Measurements from ENCODE around the gene POFUT2. TPM values are rescaled to one million over a fixed set of nuclear protein-coding genes. Genes with fewer than 3 reads are reported as not detected.

Gene POFUT2
- total and polyA plus RNA-seq, 3 donors from 2014 or later: 49.9 to 63.3 (median 55.9) TPM

DNA sequence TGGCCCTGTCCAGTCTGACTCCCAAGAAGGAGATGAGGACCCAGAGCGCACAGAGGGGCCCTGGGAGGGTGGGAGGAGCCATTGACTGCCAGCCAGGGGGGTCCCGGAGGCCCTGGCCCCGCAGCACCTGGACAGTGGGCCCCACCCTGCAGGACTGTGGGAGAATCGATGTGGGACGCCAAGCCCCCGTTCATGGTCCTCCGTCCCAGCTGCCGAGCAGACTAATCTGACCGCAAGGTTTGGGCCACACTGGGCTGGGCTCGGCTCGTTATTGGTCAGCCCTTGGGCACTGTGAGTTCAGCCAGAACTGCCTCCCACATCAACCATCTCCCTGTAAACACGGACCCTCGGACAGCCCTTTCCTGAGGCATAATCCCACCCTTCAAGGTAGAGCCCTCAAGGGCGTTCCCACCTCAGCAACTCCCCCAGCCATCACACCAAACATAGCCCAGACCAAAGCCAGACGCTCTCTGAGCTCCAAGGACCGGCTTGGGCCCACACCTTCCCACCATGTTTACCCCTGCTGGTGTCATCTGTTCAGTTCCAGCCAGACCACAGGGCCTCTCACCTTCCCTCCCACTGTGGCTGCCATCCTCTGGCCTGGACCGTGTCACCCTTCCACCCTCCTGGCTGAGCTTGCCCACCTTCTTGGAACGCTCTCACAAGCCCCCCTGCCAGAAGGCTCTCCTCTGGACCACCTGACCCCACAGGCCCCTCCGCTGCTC is 16.2 kb upstream of the POFUT2 start:
- TF ChIP-seq POLR2A (IDR thresholded peaks at IDR 0.05): no peak
- no peak for DNase-seq
- H3K4me3 ChIP-seq: no peak overlapping the region
- intact Hi-C loops (cut with DNase I; ENCODE audit: low total_unique reads): no loop called here
- H3K36me3 ChIP-seq (ENCODE audit: low read depth, missing control alignments): no peaks in the 10 kb centered on the region
- H3K27me3 ChIP-seq: no peaks in the 10 kb centered on the region
- no peak overlapping the region for H3K27ac ChIP-seq
- 87 to 93% methylated on average over 10 to 19 of the region's 19 CpGs for WGBS, 2 donors
- H3K4me1 ChIP-seq: peaks cover 39% of the 10 kb centered on the region
- no peaks in the 10 kb centered on the region for H3K9me3 ChIP-seq

DNA sequence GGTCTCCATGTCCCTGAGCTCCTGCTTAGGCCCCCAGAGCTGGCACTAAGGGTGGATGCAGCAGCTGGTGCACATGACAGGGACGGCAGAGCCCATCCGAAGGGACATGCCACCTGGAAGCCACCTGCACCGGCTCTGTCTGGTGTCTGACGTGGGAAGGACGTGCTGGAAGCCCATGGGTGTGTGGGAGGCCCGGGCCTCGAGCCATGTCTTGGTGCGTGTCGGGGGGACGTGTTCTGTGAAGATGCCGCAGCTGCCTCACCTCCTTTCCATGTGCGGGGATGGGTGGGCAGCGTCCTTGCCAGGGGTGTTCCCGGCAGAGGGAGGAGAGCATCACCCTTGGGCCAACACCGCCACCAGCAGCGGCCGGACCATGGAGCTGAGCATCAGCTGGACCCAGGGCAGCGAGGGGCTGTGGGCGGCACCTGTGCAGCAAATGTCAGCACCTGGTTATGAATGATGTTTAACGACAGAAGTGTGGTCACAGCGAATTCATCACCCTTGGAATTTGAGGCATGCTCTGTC is 15.5 kb upstream of the POFUT2 start:
- no peak for DNase-seq
- intact Hi-C loops (cut with DNase I; ENCODE audit: low total_unique reads): no loop called here
- Histone ChIP-seq H3K4me1 (peaks cover 32% of the 10 kb centered on the region), H3K27me3 (no peaks in the 10 kb centered on the region), H3K4me3 (no peak overlapping the region), H3K27ac (peak overlapping the region in 1 of 2 donors; percentile 69), H3K36me3 (ENCODE audit: low read depth, missing control alignments) (no peaks in the 10 kb centered on the region), H3K9me3 (no peaks in the 10 kb centered on the region)
- WGBS, 2 donors: 94 to 97% methylated on average over 15 to 21 of the region's 21 CpGs
- TF ChIP-seq POLR2A (IDR thresholded peaks at IDR 0.05): no peak
- TF ChIP-seq, protein P1, sequence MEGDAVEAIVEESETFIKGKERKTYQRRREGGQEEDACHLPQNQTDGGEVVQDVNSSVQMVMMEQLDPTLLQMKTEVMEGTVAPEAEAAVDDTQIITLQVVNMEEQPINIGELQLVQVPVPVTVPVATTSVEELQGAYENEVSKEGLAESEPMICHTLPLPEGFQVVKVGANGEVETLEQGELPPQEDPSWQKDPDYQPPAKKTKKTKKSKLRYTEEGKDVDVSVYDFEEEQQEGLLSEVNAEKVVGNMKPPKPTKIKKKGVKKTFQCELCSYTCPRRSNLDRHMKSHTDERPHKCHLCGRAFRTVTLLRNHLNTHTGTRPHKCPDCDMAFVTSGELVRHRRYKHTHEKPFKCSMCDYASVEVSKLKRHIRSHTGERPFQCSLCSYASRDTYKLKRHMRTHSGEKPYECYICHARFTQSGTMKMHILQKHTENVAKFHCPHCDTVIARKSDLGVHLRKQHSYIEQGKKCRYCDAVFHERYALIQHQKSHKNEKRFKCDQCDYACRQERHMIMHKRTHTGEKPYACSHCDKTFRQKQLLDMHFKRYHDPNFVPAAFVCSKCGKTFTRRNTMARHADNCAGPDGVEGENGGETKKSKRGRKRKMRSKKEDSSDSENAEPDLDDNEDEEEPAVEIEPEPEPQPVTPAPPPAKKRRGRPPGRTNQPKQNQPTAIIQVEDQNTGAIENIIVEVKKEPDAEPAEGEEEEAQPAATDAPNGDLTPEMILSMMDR (IDR thresholded peaks at IDR 0.05): no peak

DNA sequence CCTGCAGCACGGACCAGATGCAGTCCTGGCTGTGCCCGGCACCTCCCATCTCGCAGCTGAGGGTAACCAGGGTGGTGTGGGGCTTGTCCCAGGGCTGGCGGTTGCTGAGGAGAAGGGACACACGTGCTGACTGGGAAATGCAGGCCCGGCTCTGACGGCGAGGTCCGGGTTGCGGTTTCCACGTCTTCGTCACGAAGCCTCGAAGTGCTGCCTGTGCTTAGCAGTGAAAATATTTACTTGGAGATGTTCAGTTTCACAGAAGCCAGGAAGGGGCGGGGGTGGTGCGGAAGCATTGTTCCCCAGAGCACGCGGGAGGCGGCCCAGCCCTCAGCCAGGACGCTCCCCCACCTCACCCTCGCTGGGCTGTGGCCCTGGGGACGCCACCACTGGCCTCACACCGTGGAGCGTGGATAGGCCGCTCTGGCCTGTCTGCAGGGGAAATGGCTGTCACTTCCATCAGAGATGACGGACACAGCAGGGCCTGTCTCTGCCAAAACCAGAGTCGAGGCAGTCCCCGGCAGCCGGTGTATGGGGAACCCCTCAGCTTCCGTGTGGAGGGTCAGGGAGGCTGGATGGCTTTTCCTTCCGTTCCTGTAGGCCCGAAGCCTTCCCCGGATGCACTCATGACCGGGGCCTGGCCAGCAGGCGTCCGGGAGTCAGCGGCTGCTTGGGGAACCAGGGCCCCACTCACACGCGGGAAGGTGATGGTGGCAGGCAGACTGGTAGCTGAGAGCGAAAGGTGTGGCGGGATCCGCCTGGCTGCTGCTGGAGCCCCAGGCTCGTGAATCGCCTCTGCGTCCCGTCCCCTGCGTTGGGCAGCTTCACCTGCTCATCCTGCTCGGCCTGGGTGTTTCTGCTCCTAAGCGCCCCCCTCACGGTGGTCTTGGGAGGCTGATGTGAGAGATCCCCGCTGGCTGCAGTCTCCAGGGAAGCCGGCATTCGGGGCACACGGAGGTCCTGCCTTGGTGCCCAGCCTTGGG is 14.7 kb upstream of the POFUT2 start:
- WGBS, 2 donors: 74 to 96% methylated on average over 11 to 52 of the region's 54 CpGs
- H3K27me3 ChIP-seq: no peaks in the 10 kb centered on the region
- H3K4me1 ChIP-seq: peaks cover 25% of the 10 kb centered on the region
- no peak overlapping the region for H3K4me3 ChIP-seq
- no peaks in the 10 kb centered on the region for H3K36me3 ChIP-seq (ENCODE audit: low read depth, missing control alignments)
- intact Hi-C loops (cut with DNase I; ENCODE audit: low total_unique reads): no loop called here
- DNase-seq: peak; percentile 69
- H3K9me3 ChIP-seq: no peaks in the 10 kb centered on the region
- peak overlapping the region; percentile 69 for H3K27ac ChIP-seq
- TF ChIP-seq, protein P1 (IDR thresholded peaks at IDR 0.05): no peak
- TF ChIP-seq POLR2A (IDR thresholded peaks at IDR 0.05): no peak

DNA sequence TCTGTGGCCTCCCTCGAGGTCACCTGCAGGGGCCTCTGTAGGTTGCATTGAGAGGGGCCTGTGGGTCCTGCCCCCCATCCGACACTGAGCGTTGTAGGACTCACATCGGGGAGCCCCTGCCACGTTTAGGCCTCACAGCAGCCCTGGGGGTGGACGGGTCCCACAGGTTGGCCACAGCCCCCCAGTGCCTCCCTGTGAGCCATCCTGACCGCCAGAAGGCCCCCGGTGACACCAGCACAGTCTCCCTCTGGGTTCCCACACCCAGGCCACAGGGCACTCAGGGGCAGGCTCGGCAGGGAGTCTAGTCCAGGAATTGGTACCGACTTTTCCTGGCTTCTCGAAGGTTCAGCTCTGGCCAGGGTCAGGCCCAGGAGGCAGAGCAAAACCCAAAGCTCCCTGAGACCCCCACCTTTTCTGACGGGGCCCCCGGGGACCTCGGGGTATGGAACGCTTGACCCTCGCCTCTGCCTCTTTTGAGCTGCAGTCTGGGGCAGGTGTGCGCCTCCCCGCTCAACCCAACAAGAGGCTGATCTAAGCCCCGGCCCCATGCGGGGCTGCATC is 13.9 kb upstream of the POFUT2 start:
- Histone ChIP-seq H3K27ac (peak overlapping the region; percentile 69), H3K27me3 (no peaks in the 10 kb centered on the region), H3K9me3 (no peaks in the 10 kb centered on the region), H3K36me3 (ENCODE audit: low read depth, missing control alignments) (no peaks in the 10 kb centered on the region), H3K4me3 (no peak overlapping the region), H3K4me1 (peaks cover 17% of the 10 kb centered on the region)
- intact Hi-C loops (cut with DNase I; ENCODE audit: low total_unique reads): no loop called here
- DNase-seq: no peak
- 80 to 94% methylated on average over 1 to 20 of the region's 20 CpGs for WGBS, 2 donors
- TF ChIP-seq, protein P1 (IDR thresholded peaks at IDR 0.05): no peak
